Inflammatory macrophage treated with lipopolysaccharide for 1 hour (primary cell): ENCODE data around the gene APOC4.
"Not testable (repeated sequence)": the region's sequence is repeated elsewhere in the genome, so short reads cannot be mapped to it uniquely, and the experiment has no call there.

Experiments used
- DNase-seq, 2 donors: peaks; one replicate each; pipeline ENCODE4 v3.0.0-alpha.2; 2020 to 2022

APOC4 gene

GRCh38 chr19:44960906-44961728 is 19.1 kb downstream of the APOC4 start:
- DNase-seq: no peak

DNA sequence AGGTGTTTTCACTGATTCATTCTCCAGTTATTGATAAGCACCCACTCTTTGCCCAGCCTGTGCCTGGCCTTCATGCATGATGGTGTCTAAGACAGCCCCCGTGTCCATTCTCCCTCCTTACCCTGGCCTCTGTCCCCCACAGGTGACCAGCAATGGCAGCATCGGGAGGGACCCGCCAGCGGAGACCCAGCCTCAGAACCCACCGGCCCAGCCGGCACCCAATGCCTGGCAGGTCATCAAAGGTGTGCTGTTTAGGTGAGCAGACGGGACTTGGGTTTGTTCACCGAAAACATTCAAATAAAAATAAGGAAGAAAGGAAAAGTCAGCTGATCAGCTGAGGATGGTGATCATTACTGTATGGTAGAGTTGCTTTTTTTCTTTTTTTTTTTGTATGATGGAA is 19.8 kb downstream of the APOC4 start:
- no peak for DNase-seq

DNA sequence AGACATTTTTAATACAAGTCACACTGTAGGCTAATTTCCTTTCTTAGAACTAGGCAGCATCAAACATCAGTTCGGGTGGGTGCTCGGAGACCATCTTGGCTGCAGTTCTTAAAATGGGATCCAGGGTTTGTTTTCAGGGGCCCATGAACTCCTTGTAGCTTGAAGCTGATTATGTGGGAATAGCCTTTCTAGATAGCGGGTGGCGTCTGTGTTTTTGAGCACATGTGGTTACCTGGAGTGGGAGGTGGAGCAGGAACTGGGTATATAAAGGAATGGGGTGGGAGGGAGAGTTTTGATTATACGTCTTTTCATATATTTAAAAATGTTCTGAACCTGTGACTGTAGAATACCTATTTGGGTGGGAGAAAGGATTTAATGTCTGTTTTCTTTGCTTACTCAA is 26.1 kb downstream of the APOC4 start:
- DNase-seq: no peak

- no peak for DNase-seq
Observed at GRCh38 chr19:44968670-44969069, 26.6 kb downstream of the APOC4 start.

- DNase-seq: no peak
Observed at GRCh38 chr19:44969437-44969836, 27.4 kb downstream of the APOC4 start.

- not testable (repeated sequence) for DNase-seq
Observed at GRCh38 chr19:44971451-44971850, 29.4 kb downstream of the APOC4 start.

GRCh38 chr19:44972802-44973201 is 30.8 kb downstream of the APOC4 start:
- no peak for DNase-seq

- no peak for DNase-seq
Observed at GRCh38 chr19:44973982-44974735, 32.1 kb downstream of the APOC4 start.

- peak; percentile 46 to 63 for DNase-seq
Observed at GRCh38 chr19:44974857-44975256, 32.8 kb downstream of the APOC4 start.

- DNase-seq: no peak
Observed at GRCh38 chr19:44975444-44975843, 33.4 kb downstream of the APOC4 start.

DNA sequence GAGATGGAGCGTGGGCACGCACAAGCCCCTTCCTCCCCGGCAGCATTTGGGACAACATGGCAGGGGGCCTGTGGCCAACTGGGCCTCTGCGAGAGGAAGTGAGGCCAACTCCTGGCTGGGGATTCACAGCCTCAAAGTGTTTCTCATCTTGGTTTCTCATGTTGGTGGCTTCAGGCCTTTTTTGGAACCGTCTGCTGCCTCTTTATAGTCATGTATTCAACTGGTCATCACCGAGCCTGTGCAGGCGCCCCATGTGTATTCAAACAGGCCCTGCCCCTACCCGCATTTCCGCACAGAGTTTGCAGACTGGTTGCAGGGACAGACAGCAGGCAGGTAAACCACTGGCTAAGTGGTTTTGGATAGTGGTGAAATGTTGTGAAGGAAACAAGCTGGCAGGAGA is 42.0 kb downstream of the APOC4 start:
- DNase-seq: no peak

GRCh38 chr19:44985445-44985844 is 43.4 kb downstream of the APOC4 start:
- DNase-seq: no peak

DNA sequence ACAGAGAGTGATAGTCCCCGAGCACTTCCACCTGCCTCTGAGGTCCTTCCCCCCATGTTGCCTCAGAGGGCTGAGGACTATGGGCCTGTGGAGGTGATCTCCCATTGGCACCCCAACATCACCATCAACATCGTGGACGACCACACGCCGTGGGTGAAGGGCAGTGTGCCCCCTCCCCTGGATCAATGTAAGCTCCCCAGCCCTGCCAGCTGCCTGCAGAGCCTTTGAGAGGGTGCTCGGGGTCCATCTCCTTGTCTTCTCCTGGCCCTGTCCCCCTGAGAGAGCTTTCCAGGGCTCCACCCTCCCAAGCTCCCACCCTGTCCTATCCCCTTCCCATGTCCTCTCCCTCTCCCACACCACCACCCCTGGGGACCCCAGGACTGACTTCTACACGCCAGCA is 44.4 kb downstream of the APOC4 start:
- DNase-seq: no peak

DNA sequence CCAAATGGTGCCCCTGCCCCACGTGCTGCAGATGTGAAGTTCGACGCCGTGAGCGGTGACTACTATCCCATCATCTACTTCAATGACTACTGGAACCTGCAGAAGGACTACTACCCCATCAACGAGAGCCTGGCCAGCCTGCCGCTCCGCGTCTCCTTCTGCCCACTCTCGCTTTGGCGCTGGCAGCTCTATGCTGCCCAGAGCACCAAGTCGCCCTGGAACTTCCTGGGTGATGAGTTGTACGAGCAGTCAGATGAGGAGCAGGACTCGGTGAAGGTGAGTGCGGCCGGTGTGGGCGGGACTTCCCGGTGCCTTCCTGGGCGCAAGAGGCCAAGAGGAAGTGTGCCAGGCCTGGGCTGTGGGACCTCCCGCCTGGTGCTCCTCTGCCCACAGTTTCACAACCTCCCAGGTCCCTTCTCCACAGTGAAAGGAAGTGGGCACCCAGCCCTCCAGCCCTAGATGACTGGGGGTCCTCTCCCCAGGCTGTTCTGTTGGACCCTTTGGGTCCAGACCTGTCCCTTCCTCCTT is 45.2 kb downstream of the APOC4 start:
- peak in 1 of 2 donors; percentile 26 for DNase-seq

- no peak for DNase-seq
Observed at GRCh38 chr19:44988273-44988672, 46.2 kb downstream of the APOC4 start.

GRCh38 chr19:44988896-44989556 is 47.0 kb downstream of the APOC4 start:
- peak; percentile 35 to 62 for DNase-seq

DNA sequence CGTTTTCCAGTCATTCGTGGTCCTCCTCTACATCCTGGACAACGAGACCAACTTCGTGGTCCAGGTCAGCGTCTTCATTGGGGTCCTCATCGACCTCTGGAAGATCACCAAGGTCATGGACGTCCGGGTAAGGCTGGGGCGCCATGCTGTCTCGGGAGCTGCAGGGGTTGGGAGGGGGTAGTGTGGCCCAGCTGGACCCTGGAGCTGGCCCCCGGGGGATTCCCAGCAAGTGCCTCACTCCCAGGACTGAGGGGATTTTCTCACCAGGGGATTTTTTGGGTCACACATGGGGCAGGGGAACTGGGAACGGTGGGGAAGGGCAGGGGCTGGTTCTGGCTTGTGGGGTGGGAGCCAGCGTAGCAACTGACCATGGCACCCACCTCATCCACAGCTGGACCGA is 48.4 kb downstream of the APOC4 start:
- no peak for DNase-seq

DNA sequence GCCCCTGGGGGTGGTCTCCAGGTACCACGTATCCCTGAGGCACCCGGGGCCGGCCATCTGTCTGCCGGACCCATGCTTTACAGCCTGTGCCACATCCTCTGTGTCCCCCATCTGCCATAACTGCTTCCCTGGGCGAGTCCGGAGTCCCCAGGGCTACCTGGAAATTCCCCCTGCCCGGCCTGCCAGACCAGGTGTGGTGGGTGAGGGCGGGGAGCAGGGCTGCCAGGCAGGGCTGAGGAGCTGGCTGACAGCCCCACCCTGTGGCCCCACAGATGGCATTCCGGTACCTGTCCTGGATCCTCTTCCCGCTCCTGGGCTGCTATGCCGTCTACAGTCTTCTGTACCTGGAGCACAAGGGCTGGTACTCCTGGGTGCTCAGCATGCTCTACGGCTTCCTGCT is 48.9 kb downstream of the APOC4 start:
- DNase-seq: no peak

GRCh38 chr19:44992336-44993163 is 50.5 kb downstream of the APOC4 start:
- no peak for DNase-seq

DNA sequence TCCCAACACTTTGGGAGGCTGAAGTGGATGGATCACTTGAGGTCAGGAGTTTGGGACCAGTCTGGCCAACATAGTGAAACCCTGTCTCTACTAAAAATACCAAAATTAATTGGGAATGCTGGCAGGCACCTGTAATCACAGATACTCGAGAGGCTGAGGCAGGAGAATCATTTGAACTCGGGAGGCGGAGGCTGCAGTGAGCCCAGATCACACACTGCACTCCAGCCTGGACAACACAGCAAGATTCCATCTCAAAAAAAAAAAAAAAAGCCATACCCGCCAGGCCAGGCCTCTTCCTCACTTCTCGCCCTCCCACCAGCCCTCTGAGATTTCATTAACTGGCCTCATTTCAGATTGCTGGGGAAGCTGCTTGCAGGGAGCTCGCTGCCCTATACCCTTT is 51.5 kb downstream of the APOC4 start:
- DNase-seq: no peak

DNA sequence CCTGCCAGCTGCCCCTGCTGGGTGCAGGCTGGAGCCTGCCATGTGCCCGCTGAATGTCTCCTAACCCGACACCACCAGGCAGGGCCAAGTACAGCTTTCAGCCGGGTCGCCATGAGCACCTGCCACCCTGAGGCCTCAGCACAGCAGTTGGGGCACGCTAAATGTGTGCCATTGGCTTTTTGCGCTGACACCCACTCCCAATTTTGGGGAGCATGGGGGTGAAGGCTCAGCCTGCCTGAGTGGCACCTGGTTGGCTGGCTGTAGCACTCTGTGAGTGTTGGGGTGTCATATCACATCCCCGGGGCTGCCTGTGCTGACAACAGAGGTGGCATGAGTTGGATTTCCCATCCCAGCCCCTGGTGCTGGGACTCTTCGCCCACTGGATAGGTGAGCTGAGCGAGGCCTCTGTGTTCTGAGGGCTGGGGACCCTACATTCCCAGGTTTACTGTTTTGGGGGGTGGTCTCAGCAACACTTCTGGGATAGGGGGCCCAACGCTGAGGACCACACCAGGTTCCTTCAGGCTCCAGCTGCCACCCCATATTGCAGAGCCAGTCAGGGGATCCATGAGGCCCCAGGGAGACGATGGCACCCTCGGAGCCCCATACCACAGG is 52.0 kb downstream of the APOC4 start:
- DNase-seq: no peak
